GM12878 (cell line): ENCODE data around the gene PLA2G4A. TPM values are rescaled to one million over a fixed set of nuclear protein-coding genes. Genes with fewer than 3 reads are reported as not detected.

ENCODE experiments used
- ATAC-seq: fragments of 200-7000 bp; cut with Tn5 transposase; 3 replicates; pipeline ENCODE4 v1.9.1; 2020; ENCODE audit warnings: mild to moderate bottlenecking, moderate library complexity
- BruUV-seq: library from RNA; stranded (reverse); fragments of 400-500 nt; replicated peaks from 2 replicates; lab custom pipeline; 2021; lab: Mats Ljungman, UMichigan
- CTCF ChIA-PET: fragments of 300-600 bp; sonication (Branson Sonifier 250); formaldehyde crosslinking; extraction: SDS; loops from one replicate; lab custom pipeline; 2021; ENCODE audit warnings: inconsistent platforms; lab: Yijun Ruan, JAX
- POLR2A ChIA-PET: fragments of 350-600 bp; formaldehyde crosslinking; extraction: SDS; loops from one replicate; lab custom pipeline; 2021; ENCODE audit warnings: inconsistent platforms; lab: Charles Lee
- RAD21 ChIA-PET: fragments of 300-600 bp; sonication (Branson Sonifier 250); formaldehyde crosslinking; loops from one replicate; lab custom pipeline; 2023; ENCODE audit warnings: antibody characterized with exemption; ENCODE audit not compliant: unreplicated experiment; lab: Charles Lee
- SMC1A ChIA-PET: fragments of 300-600 bp; sonication (Branson Sonifier 250); formaldehyde crosslinking; loops from one replicate; lab custom pipeline; 2023; ENCODE audit not compliant: unreplicated experiment, uncharacterized antibody; lab: Charles Lee
- DNase-seq: peaks from one replicate; pipeline ENCODE4 v3.0.0-alpha.2; 2011; ENCODE audit warnings: low read depth, low spot score
- FAIRE-seq: peaks from 3 replicates; lab custom pipeline; 2011; peaks lifted over from hg19 to GRCh38; lab: Jason Lieb, UNC
- H2AFZ ChIP-seq: 2 replicates; pipeline ENCODE4 v1.6.0; 2011; ENCODE audit warnings: low read depth, low read length, control low read depth; ENCODE audit not compliant: control insufficient read depth
- H3K27ac ChIP-seq: 2 replicates; pipeline ENCODE4 v1.5.1; 2011; ENCODE audit warnings: control low read depth; ENCODE audit not compliant: control insufficient read depth, insufficient read depth
- H3K27me3 ChIP-seq, 2 experiments: replicated peaks in 1 of 2; 2 replicates each; pipeline versions ENCODE4 v1.6.0 to v1.6.1; 2011; ENCODE audit warnings: low read length in 1 of 2; ENCODE audit not compliant: control insufficient read depth in 2 of 2, insufficient read depth in 2 of 2
- H3K36me3 ChIP-seq, 2 experiments: 2 replicates each; pipeline ENCODE4 v1.5.1; 2011; ENCODE audit warnings: low read length in 1 of 2; ENCODE audit not compliant: control insufficient read depth in 2 of 2, insufficient read depth in 2 of 2
- H3K4me1 ChIP-seq: 2 replicates; pipeline ENCODE4 v1.6.1; 2011; ENCODE audit warnings: mild to moderate bottlenecking, low read length, moderate library complexity, mixed read lengths; ENCODE audit not compliant: control insufficient read depth, insufficient read depth
- H3K4me2 ChIP-seq: 2 replicates; pipeline ENCODE4 v1.6.0; 2011; ENCODE audit warnings: control low read depth; ENCODE audit not compliant: control insufficient read depth, insufficient read depth
- H3K4me3 ChIP-seq: fragments of 200-600 bp; sonication (generic); 2 replicates; pipeline ENCODE4 v1.5.1; 2016
- H3K79me2 ChIP-seq: 2 replicates; pipeline ENCODE4 v1.6.0; 2011; ENCODE audit warnings: low read length; ENCODE audit not compliant: control insufficient read depth, insufficient read depth
- H3K9ac ChIP-seq: 2 replicates; pipeline ENCODE4 v1.8.0; 2011; ENCODE audit warnings: low read length, control low read depth, mixed read lengths; ENCODE audit not compliant: control insufficient read depth, insufficient read depth
- H3K9me3 ChIP-seq: replicated peaks from 3 replicates; pipeline ENCODE4 v1.5.1; 2011; ENCODE audit warnings: mild to moderate bottlenecking, low read length; ENCODE audit not compliant: control insufficient read depth, insufficient read depth
- H4K20me1 ChIP-seq: 2 replicates; pipeline ENCODE4 v1.6.0; 2011; ENCODE audit not compliant: control insufficient read depth, insufficient read depth
- ATF2 ChIP-seq: IDR thresholded peaks from 2 replicates; pipeline ENCODE4 v1.6.1; 2012; ENCODE audit warnings: low read length, inconsistent platforms
- HCFC1 ChIP-seq: fragments of 150-350 bp; IDR thresholded peaks from 2 replicates; pipeline ENCODE4 v1.6.1; 2014; ENCODE audit warnings: low read length
- MYB ChIP-seq: fragments of 150-350 bp; IDR thresholded peaks from 2 replicates; pipeline ENCODE4 v1.6.1; 2014; ENCODE audit warnings: mild to moderate bottlenecking, low read depth, low read length, borderline replicate concordance
- SMC3 ChIP-seq: IDR thresholded peaks from 2 replicates; pipeline ENCODE4 v1.6.1; 2011; ENCODE audit warnings: low read length, improper control_type of control experiment, borderline replicate concordance
- TCF3 ChIP-seq: IDR thresholded peaks from 2 replicates; pipeline ENCODE4 v1.6.1; 2012; ENCODE audit warnings: low read depth, mild to moderate bottlenecking, low read length, borderline replicate concordance; ENCODE audit not compliant: insufficient read depth
- ZNF384 ChIP-seq: IDR thresholded peaks from 2 replicates; pipeline ENCODE4 v1.6.1; 2012; ENCODE audit warnings: low read depth, mild to moderate bottlenecking, low read length, improper control_type of control experiment, borderline replicate concordance
- WGBS: methylation state at CpG from one replicate; pipeline ENCODE4 v1.1.6; 2016; ENCODE audit warnings: low lambda C conversion rate; ENCODE audit not compliant: insufficient replicate concordance, insufficient coverage; ENCODE audit errors: missing lambda C conversion rate; 5-methylcytosine and 5-hydroxymethylcytosine counted together
- in situ Hi-C: fragments of 300-500 bp; cut with MboI; formaldehyde crosslinking; loops from 9 replicates; pipeline ENCODE4 v1.14.3; 2018; ENCODE audit warnings: mixed read lengths
- intact Hi-C: fragments of 100-400 bp; cut with micrococcal nuclease; formaldehyde crosslinking; loops from one replicate; pipeline ENCODE4 v1.14.2; 2022; ENCODE audit not compliant: unreplicated experiment
- polyA plus RNA-seq, 11 experiments: library from polyadenylated mRNA; depleted of rRNA in 4 of 11; unstranded in 6 of 11; stranded (reverse) in 5 of 11; fragments of >200 nt; fragmentation: Nextera tagmentation in 4 of 11; fragmentation: Illumina TruSeq in 1 of 11; extraction: Ambion mirVana in 4 of 11; extraction: Trizol in 1 of 11; gene quantifications; 1 replicate in 1 of 11; 2 replicates in 10 of 11; pipeline versions ENCODE4 v1.2.1 to v1.2.3, GENCODE V29; 2011 to 2016; ENCODE audit warnings: inconsistent platforms in 2 of 11, missing spikeins in 2 of 11, low read depth in 1 of 11
- total RNA-seq, 4 experiments: library from RNA; depleted of rRNA in 3 of 4; stranded (reverse); fragments of >200 nt in 3 of 4; fragmentation: Illumina TruSeq in 1 of 4; extraction: Trizol in 1 of 4; gene quantifications; 2 replicates each; pipeline versions ENCODE4 v1.2.1 to v1.2.3, GENCODE V29; 2013 to 2021

Gene PLA2G4A
- total and polyA plus RNA-seq, 10 of the 15 experiments (the other 5 are each of a cell fraction or from before 2014, with no cell fraction given) = 0.70 to 3.3 (median 1.5) TPM; not detected in 1

GRCh38 chr1:186849826-186850225 is 21.1 kb downstream of the PLA2G4A start:
- ChIA-PET CTCF (interaction anchor here (1.4 kb wide), 1 partner anchor 127 kb away, joined by 5 read pairs; no protein-coding TSS in a partner anchor), SMC1A (interaction anchor here (0.6 kb wide), 1 partner anchor 13 kb away, joined by 3 read pairs; no protein-coding TSS in a partner anchor), RAD21 (no interaction called here), POLR2A (no interaction called here)
- H3K4me3 ChIP-seq = peak overlapping the region; percentile 37; the same call in 1 of the 2 replicates
- no peak for TF ChIP-seq TCF3
- 0 out of 2 replicates have a peak, but pooled peaks have one; percentile 4 for TF ChIP-seq ATF2
- H3K79me2 ChIP-seq = no peaks in the 10 kb centered on the region
- no peaks in the 10 kb centered on the region for H3K27me3 ChIP-seq
- peaks cover 5% of the 10 kb centered on the region; the same call in 1 of the 2 replicates for H3K4me1 ChIP-seq
- in situ Hi-C loops = no loop called here
- no peak overlapping the region for H3K27ac ChIP-seq
- no peak for DNase-seq
- H2AFZ ChIP-seq = no peak overlapping the region
- no peak for FAIRE-seq
- H3K36me3 ChIP-seq = no peaks in the 10 kb centered on the region
- ATAC-seq = peak; percentile 55
- no peak overlapping the region for H3K4me2 ChIP-seq
- no peaks in the 10 kb centered on the region for H3K9me3 ChIP-seq
- H4K20me1 ChIP-seq = no peaks in the 10 kb centered on the region
- no TSS peak for BruUV-seq
- intact Hi-C loops = loop anchor here (2.0 to 10.0 kb wide), 2 partner anchors 15 to 125 kb away; no protein-coding TSS in a partner anchor
- H3K9ac ChIP-seq = no peak overlapping the region

- SMC1A ChIA-PET = no interaction called here
- FAIRE-seq = no peak
These were observed 25.4 kb downstream of the PLA2G4A start for GRCh38 chr1:186854102-186854501.

More at GRCh38 chr1:186854102-186854501, 25.4 kb downstream of the PLA2G4A start:
- ChIA-PET CTCF (no interaction called here), RAD21 (no interaction called here), POLR2A (no interaction called here)
- BruUV-seq = no TSS peak
- WGBS = 50% methylated on average over 4 of the region's 4 CpGs
- Histone ChIP-seq H4K20me1 (no peaks in the 10 kb centered on the region), H3K4me2 (no peak overlapping the region), H3K27me3 (no peaks in the 10 kb centered on the region), H3K9ac (no peak overlapping the region), H3K27ac (no peak overlapping the region), H3K79me2 (no peaks in the 10 kb centered on the region), H3K36me3 (no peaks in the 10 kb centered on the region), H3K4me1 (peaks cover 1% of the 10 kb centered on the region; the same call in 1 of the 2 replicates), H3K4me3 (no peak overlapping the region), H2AFZ (no peak overlapping the region), H3K9me3 (no peaks in the 10 kb centered on the region)
- in situ Hi-C loops = no loop called here
- intact Hi-C loops = no loop called here
- TF ChIP-seq SMC3 (no peak), ZNF384 (no peak), HCFC1 (no peak), MYB (no peak)
- ATAC-seq = no peak
- no peak for DNase-seq
